Activated CD8-positive, alpha-beta T cell treated with anti-CD3 and anti-CD28 coated beads, Interleukin-2, amount 10 ng/mL, durations not matched to agents 7 days and 5 days (primary cell): ENCODE data around the gene DHTKD1. TPM values are rescaled to one million over a fixed set of nuclear protein-coding genes. Genes with fewer than 3 reads are reported as not detected.
A peak's percentile ranks its signal among the peaks of the same experiment; 100 is the strongest.

Source experiments
- ATAC-seq: fragments of 150-1000 bp; cut with Tn5 transposase; one replicate; pipeline ENCODE4 v1.10.0; 2021; ENCODE audit warnings: moderate library complexity
- CTCF ChIA-PET: fragments of 350-600 bp; sonication (Branson Sonifier 250); formaldehyde crosslinking; loops from one replicate; lab custom pipeline; 2021; ENCODE audit warnings: antibody characterized with exemption; lab: Charles Lee
- POLR2A ChIA-PET: fragments of 350-600 bp; sonication (Branson Sonifier 250); formaldehyde crosslinking; loops from one replicate; lab custom pipeline; 2021; ENCODE audit warnings: antibody characterized with exemption; lab: Charles Lee
- DNase-seq: peaks from one replicate; pipeline ENCODE4 v3.0.0-alpha.2; 2020
- H3K27ac Mint-ChIP-seq: one replicate; pipeline ENCODE4 v1.8.0; 2021; ENCODE audit warnings: mild to moderate bottlenecking, mixed read lengths
- H3K27me3 Mint-ChIP-seq: one replicate; pipeline ENCODE4 v1.8.0; 2021; ENCODE audit warnings: low read depth, mixed read lengths
- H3K36me3 Mint-ChIP-seq: one replicate; pipeline ENCODE4 v1.8.0; 2021; ENCODE audit warnings: low read depth, mixed read lengths
- H3K4me1 Mint-ChIP-seq: one replicate; pipeline ENCODE4 v1.8.0; 2021; ENCODE audit warnings: low read depth, mixed read lengths
- H3K4me3 Mint-ChIP-seq: one replicate; pipeline ENCODE4 v1.8.0; 2021; ENCODE audit warnings: mild to moderate bottlenecking, mixed read lengths
- H3K9me3 Mint-ChIP-seq: one replicate; pipeline ENCODE4 v1.8.0; 2022; ENCODE audit warnings: mixed read lengths; ENCODE audit not compliant: insufficient read depth
- total RNA-seq, 2 experiments: library from RNA; stranded (reverse); gene quantifications; one replicate each; pipeline ENCODE4 v1.2.3, GENCODE V29; 2021

Gene DHTKD1
- total RNA-seq, 2 experiments from 2014 or later = 16.4 to 20.1 TPM

- H3K4me3 Mint-ChIP-seq = no peak overlapping the region
- ChIA-PET CTCF (interaction anchor here (1.1 kb wide), 1 partner anchor 19 kb away, joined by 3 read pairs; no protein-coding TSS in a partner anchor), POLR2A (interaction anchor here (1.0 to 1.6 kb wide), 2 partner anchors 11 to 68 kb away, joined by 3 to 4 read pairs; no protein-coding TSS in a partner anchor)
- ATAC-seq = no peak
- no peaks in the 10 kb centered on the region for H3K27me3 Mint-ChIP-seq
- peaks cover 22% of the 10 kb centered on the region for H3K4me1 Mint-ChIP-seq
- peak overlapping the region; percentile 43 for H3K27ac Mint-ChIP-seq
- H3K9me3 Mint-ChIP-seq = no peaks in the 10 kb centered on the region
- peaks cover 36% of the 10 kb centered on the region for H3K36me3 Mint-ChIP-seq
- DNase-seq = no peak
Observed at GRCh38 chr10:12111528-12111927, 42.8 kb downstream of the DHTKD1 start.

- ChIA-PET CTCF (no interaction called here), POLR2A (no interaction called here)
- Mint-ChIP-seq H3K36me3 (peaks cover 38% of the 10 kb centered on the region), H3K27me3 (no peaks in the 10 kb centered on the region), H3K27ac (no peak overlapping the region), H3K9me3 (no peaks in the 10 kb centered on the region), H3K4me1 (peaks cover 22% of the 10 kb centered on the region), H3K4me3 (no peak overlapping the region)
- no peak for ATAC-seq
- DNase-seq = no peak
Observed at GRCh38 chr10:12113627-12114026, 44.9 kb downstream of the DHTKD1 start.

GRCh38 chr10:12121673-12122072 lies 52.9 kb downstream of the DHTKD1 start:
- POLR2A ChIA-PET = no interaction called here
- Mint-ChIP-seq H3K4me3 (no peak overlapping the region), H3K27ac (no peak overlapping the region), H3K9me3 (no peaks in the 10 kb centered on the region), H3K36me3 (peaks cover 46% of the 10 kb centered on the region), H3K27me3 (no peaks in the 10 kb centered on the region), H3K4me1 (peaks cover 18% of the 10 kb centered on the region)
- CTCF ChIA-PET = interaction anchor here (1.1 kb wide), 1 partner anchor 9 kb away, joined by 4 read pairs; no protein-coding TSS in a partner anchor
- no peak for DNase-seq
- no peak for ATAC-seq

- H3K27ac Mint-ChIP-seq = peak within 1 kb of the TSS; percentile 80
- no peaks in the 10 kb centered on the region for H3K27me3 Mint-ChIP-seq
- ChIA-PET CTCF (interaction anchor here (0.6 to 1.5 kb wide), 9 partner anchors 8 to 142 kb away, joined by 3 to 6 read pairs (median 4); partner anchors contain the start of genes CDC123 and NUDT5), POLR2A (interaction anchor here (0.7 to 1.9 kb wide), 6 partner anchors 17 to 87 kb away, joined by 3 to 11 read pairs (median 6); partner anchors contain the start of genes CDC123, NUDT5 and UPF2)
- H3K4me1 Mint-ChIP-seq = peaks cover 17% of the 10 kb centered on the region
- peak within 1 kb of the TSS; percentile 84 for H3K4me3 Mint-ChIP-seq
- H3K9me3 Mint-ChIP-seq = no peaks in the 10 kb centered on the region
- ATAC-seq = peak; percentile 96
- peak; percentile 97 for DNase-seq
- peaks cover 11% of the 10 kb centered on the region for H3K36me3 Mint-ChIP-seq
Observed at GRCh38 chr10:12129222-12130111, 60.7 kb downstream of the DHTKD1 start, which contains the start of gene SEC61A2. TSS of gene SEC61A2 (plus strand) at chr10:12129677. CDS start at chr10:12129788, 111 bp downstream.

- Mint-ChIP-seq H3K36me3 (peaks cover 9% of the 10 kb centered on the region), H3K27ac (peak overlapping the region; percentile 72), H3K4me3 (peak overlapping the region; percentile 84), H3K27me3 (no peaks in the 10 kb centered on the region), H3K4me1 (peaks cover 17% of the 10 kb centered on the region), H3K9me3 (no peaks in the 10 kb centered on the region)
- DNase-seq = peak; percentile 64
- peak; percentile 22 for ATAC-seq
- CTCF ChIA-PET = interaction anchor here (0.6 to 1.5 kb wide), 12 partner anchors 9 to 143 kb away, joined by 3 to 6 read pairs (median 4); partner anchors contain the start of genes CDC123 and NUDT5
- POLR2A ChIA-PET = interaction anchor here (0.8 to 1.2 kb wide), 4 partner anchors 16 to 88 kb away, joined by 3 to 7 read pairs (median 6); partner anchors contain the start of genes CDC123, NUDT5 and UPF2
Observed at GRCh38 chr10:12130237-12130872, 61.6 kb downstream of the DHTKD1 start.

- H3K36me3 Mint-ChIP-seq = peaks cover 28% of the 10 kb centered on the region
- H3K27ac Mint-ChIP-seq = no peak overlapping the region
- DNase-seq (no peak), ATAC-seq (no peak)
- H3K4me3 Mint-ChIP-seq = no peak overlapping the region
- POLR2A ChIA-PET = no interaction called here
- no peaks in the 10 kb centered on the region for H3K9me3 Mint-ChIP-seq
- H3K27me3 Mint-ChIP-seq = no peaks in the 10 kb centered on the region
- CTCF ChIA-PET = interaction anchor here (1.0 to 1.3 kb wide), 3 partner anchors 10 to 67 kb away, joined by 3 to 5 read pairs (median 4); partner anchors contain the start of gene DHTKD1
- H3K4me1 Mint-ChIP-seq = peaks cover 4% of the 10 kb centered on the region
Observed at GRCh38 chr10:12135631-12136030, 66.9 kb downstream of the DHTKD1 start.

- Mint-ChIP-seq H3K27ac (no peak overlapping the region), H3K9me3 (no peaks in the 10 kb centered on the region), H3K27me3 (no peaks in the 10 kb centered on the region), H3K4me1 (no peaks in the 10 kb centered on the region), H3K4me3 (no peak overlapping the region), H3K36me3 (peaks cover 39% of the 10 kb centered on the region)
- CTCF ChIA-PET = interaction anchor here (0.6 to 1.0 kb wide), 2 partner anchors 10 kb away, joined by 3 to 4 read pairs; no protein-coding TSS in a partner anchor
- ATAC-seq (no peak), DNase-seq (no peak)
- POLR2A ChIA-PET = interaction anchor here (0.8 kb wide), 1 partner anchor 39 kb away, joined by 3 read pairs; no protein-coding TSS in a partner anchor
Observed at GRCh38 chr10:12140038-12140437, 71.3 kb downstream of the DHTKD1 start.

- Mint-ChIP-seq H3K4me1 (no peaks in the 10 kb centered on the region), H3K36me3 (peaks cover 34% of the 10 kb centered on the region), H3K9me3 (no peaks in the 10 kb centered on the region)
Observed at GRCh38 chr10:12144538-12144937, 75.8 kb downstream of the DHTKD1 start.

GRCh38 chr10:12150163-12150562 lies 81.4 kb downstream of the DHTKD1 start:
- Mint-ChIP-seq H3K4me3 (no peak overlapping the region), H3K36me3 (peaks cover 26% of the 10 kb centered on the region), H3K27me3 (no peaks in the 10 kb centered on the region), H3K27ac (no peak overlapping the region), H3K4me1 (no peaks in the 10 kb centered on the region), H3K9me3 (no peaks in the 10 kb centered on the region)
- ATAC-seq (no peak), DNase-seq (no peak)
- POLR2A ChIA-PET = no interaction called here
- CTCF ChIA-PET = interaction anchor here (1.0 kb wide), 1 partner anchor 10 kb away, joined by 3 read pairs; no protein-coding TSS in a partner anchor

More at GRCh38 chr10:12144538-12144937, 75.8 kb downstream of the DHTKD1 start:
- ChIA-PET POLR2A (interaction anchor here (0.9 kb wide), 1 partner anchor 103 kb away, joined by 3 read pairs; no protein-coding TSS in a partner anchor), CTCF (interaction anchor here (1.0 kb wide), 1 partner anchor 14 kb away, joined by 3 read pairs; no protein-coding TSS in a partner anchor)
- Mint-ChIP-seq H3K27me3 (no peaks in the 10 kb centered on the region), H3K27ac (no peak overlapping the region), H3K4me3 (no peak overlapping the region)
- no peak for ATAC-seq
- no peak for DNase-seq

GRCh38 chr10:12154516-12154915 lies 85.8 kb downstream of the DHTKD1 start:
- Mint-ChIP-seq H3K9me3 (no peaks in the 10 kb centered on the region), H3K4me3 (no peak overlapping the region), H3K27ac (no peak overlapping the region), H3K36me3 (peaks cover 19% of the 10 kb centered on the region), H3K27me3 (no peaks in the 10 kb centered on the region), H3K4me1 (no peaks in the 10 kb centered on the region)
- ChIA-PET POLR2A (no interaction called here), CTCF (interaction anchor here (1.2 kb wide), 1 partner anchor 9 kb away, joined by 3 read pairs; no protein-coding TSS in a partner anchor)
- DNase-seq (no peak), ATAC-seq (no peak)
